K562 (cell line): ENCODE results near the gene PAAF1. TPM values are rescaled to one million over a fixed set of nuclear protein-coding genes. Genes with fewer than 3 reads are reported as not detected.

Source experiments
- BRD4 ChIP-seq: fragments of 200-600 bp; sonication (generic); IDR thresholded peaks from 2 replicates; pipeline ENCODE4 v1.6.1; 2017; ENCODE audit warnings: inconsistent platforms
- E2F3 ChIP-seq: fragments of 250-450 bp; sonication (Bioruptor Pico); IDR thresholded peaks from 2 replicates; pipeline ENCODE4 v1.4.0; 2020; ENCODE audit warnings: mild to moderate bottlenecking
- ETS1 ChIP-seq: conservative IDR thresholded peaks from 2 replicates; pipeline ENCODE4 v1.6.1; 2011; ENCODE audit warnings: low read depth, mild to moderate bottlenecking, low read length; ENCODE audit not compliant: control insufficient read depth
- GTF2B ChIP-seq: IDR thresholded peaks from 2 replicates; pipeline ENCODE4 v1.6.1; 2011; ENCODE audit not compliant: insufficient read length; ENCODE audit errors: extremely low read depth
- HDAC2 ChIP-seq: fragments of 450-650 bp; IDR thresholded peaks from 2 replicates; pipeline ENCODE4 v1.6.1; 2016; ENCODE audit warnings: mild to moderate bottlenecking
- HMGXB4 ChIP-seq: sonication (generic); formaldehyde crosslinking; IDR thresholded peaks from 2 replicates; pipeline ENCODE4 v1.8.1; 2023; ENCODE audit warnings: mild to moderate bottlenecking, missing genetic modification reagents
- MXI1 ChIP-seq: IDR thresholded peaks from 2 replicates; pipeline ENCODE4 v1.6.1; 2011; ENCODE audit warnings: low read depth, mild to moderate bottlenecking, improper control_type of control experiment, low read length
- NR2F6 ChIP-seq: fragments of 450-650 bp; formaldehyde crosslinking; IDR thresholded peaks from 2 replicates; pipeline ENCODE4 v1.4.0; 2020; ENCODE audit warnings: mild to moderate bottlenecking
- PRPF4 ChIP-seq: fragments of 200-400 bp; formaldehyde crosslinking; IDR thresholded peaks from one replicate; pipeline ENCODE4 v1.6.1; 2017; ENCODE audit warnings: low read length, low read depth, mild to moderate bottlenecking; ENCODE audit not compliant: insufficient read depth, poor library complexity, severe bottlenecking
- RBM25 ChIP-seq: fragments of 200-400 bp; formaldehyde crosslinking; IDR thresholded peaks from 2 replicates; pipeline ENCODE4 v1.6.1; 2018; ENCODE audit warnings: low read length, low read depth, moderate library complexity; ENCODE audit not compliant: severe bottlenecking
- SLC30A9 ChIP-seq: fragments of 250-450 bp; sonication (Bioruptor Pico); IDR thresholded peaks from 2 replicates; pipeline ENCODE4 v1.8.0; 2022; ENCODE audit warnings: mild to moderate bottlenecking, moderate library complexity
- SMARCE1 ChIP-seq: fragments of 450-650 bp; IDR thresholded peaks from 2 replicates; pipeline ENCODE4 v1.7.1; 2016; ENCODE audit warnings: mild to moderate bottlenecking
- ZC3H8 ChIP-seq: fragments of 450-650 bp; IDR thresholded peaks from 2 replicates; pipeline ENCODE4 v1.6.1; 2017
- ZNF511 ChIP-seq: sonication (generic); formaldehyde crosslinking; IDR thresholded peaks from 2 replicates; pipeline ENCODE4 v1.8.0; 2022; ENCODE audit warnings: mild to moderate bottlenecking, missing genetic modification reagents
- ZNF717 ChIP-seq: fragments of 250-450 bp; sonication (Bioruptor Pico); IDR thresholded peaks from 2 replicates; pipeline ENCODE4 v1.5.0; 2021
- polyA plus RNA-seq, 8 experiments: library from polyadenylated mRNA; depleted of rRNA in 4 of 8; stranded (reverse) in 5 of 8; unstranded in 3 of 8; fragments of >200 nt; fragmentation: Nextera tagmentation in 2 of 8; fragmentation: Illumina TruSeq in 1 of 8; extraction: Ambion mirVana in 2 of 8; extraction: Trizol in 1 of 8; gene quantifications; 2 replicates each; pipeline versions ENCODE4 v1.2.1 to v1.2.3, GENCODE V29; 2011 to 2014; ENCODE audit warnings: inconsistent platforms in 1 of 8, missing spikeins in 1 of 8
- total RNA-seq, 7 experiments: library from RNA; depleted of rRNA in 6 of 7; stranded (reverse); fragments of >200 nt in 6 of 7; fragmentation: Illumina TruSeq in 2 of 7; extraction: Trizol in 2 of 7; gene quantifications; 2 replicates each; pipeline versions ENCODE4 v1.2.1 to v1.2.3, GENCODE V29; 2011 to 2021; ENCODE audit warnings: low replicate concordance in 1 of 7
- TF ChIP-seq, protein P1 (sequence below): fragments of 450-650 bp; formaldehyde crosslinking; IDR thresholded peaks from 2 replicates; pipeline ENCODE4 v1.4.0; 2022; ENCODE audit warnings: missing genetic modification characterization
- TF ChIP-seq, protein P2 (sequence below): fragments of 250-450 bp; sonication (Bioruptor Pico); IDR thresholded peaks from 2 replicates; pipeline ENCODE4 v1.5.0; 2020; ENCODE audit warnings: mild to moderate bottlenecking, borderline replicate concordance

PAAF1 gene
- total and polyA plus RNA-seq, 9 of the 15 experiments (the other 6 are each of a cell fraction or from before 2014, with no cell fraction given), result 13.5 to 78.6 (median 23.3) TPM

GRCh38 chr11:73851046-73851764, 25.6 kb upstream of the PAAF1 start (continued):
- TF ChIP-seq, protein P1, sequence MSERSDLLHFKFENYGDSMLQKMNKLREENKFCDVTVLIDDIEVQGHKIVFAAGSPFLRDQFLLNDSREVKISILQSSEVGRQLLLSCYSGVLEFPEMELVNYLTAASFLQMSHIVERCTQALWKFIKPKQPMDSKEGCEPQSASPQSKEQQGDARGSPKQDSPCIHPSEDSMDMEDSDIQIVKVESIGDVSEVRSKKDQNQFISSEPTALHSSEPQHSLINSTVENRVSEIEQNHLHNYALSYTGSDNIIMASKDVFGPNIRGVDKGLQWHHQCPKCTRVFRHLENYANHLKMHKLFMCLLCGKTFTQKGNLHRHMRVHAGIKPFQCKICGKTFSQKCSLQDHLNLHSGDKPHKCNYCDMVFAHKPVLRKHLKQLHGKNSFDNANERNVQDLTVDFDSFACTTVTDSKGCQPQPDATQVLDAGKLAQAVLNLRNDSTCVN, result no peak
- TF ChIP-seq SLC30A9, result no peak
- no peak for TF ChIP-seq GTF2B
- peak; percentile 77; the same call in 1 of the 2 replicates for TF ChIP-seq HDAC2
- TF ChIP-seq, protein P2, sequence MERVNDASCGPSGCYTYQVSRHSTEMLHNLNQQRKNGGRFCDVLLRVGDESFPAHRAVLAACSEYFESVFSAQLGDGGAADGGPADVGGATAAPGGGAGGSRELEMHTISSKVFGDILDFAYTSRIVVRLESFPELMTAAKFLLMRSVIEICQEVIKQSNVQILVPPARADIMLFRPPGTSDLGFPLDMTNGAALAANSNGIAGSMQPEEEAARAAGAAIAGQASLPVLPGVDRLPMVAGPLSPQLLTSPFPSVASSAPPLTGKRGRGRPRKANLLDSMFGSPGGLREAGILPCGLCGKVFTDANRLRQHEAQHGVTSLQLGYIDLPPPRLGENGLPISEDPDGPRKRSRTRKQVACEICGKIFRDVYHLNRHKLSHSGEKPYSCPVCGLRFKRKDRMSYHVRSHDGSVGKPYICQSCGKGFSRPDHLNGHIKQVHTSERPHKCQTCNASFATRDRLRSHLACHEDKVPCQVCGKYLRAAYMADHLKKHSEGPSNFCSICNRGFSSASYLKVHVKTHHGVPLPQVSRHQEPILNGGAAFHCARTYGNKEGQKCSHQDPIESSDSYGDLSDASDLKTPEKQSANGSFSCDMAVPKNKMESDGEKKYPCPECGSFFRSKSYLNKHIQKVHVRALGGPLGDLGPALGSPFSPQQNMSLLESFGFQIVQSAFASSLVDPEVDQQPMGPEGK (CRISPR knock-in tag), result no peak
- TF ChIP-seq RBM25, result peak; percentile 94
- no peak for TF ChIP-seq MXI1
- TF ChIP-seq NR2F6 (CRISPR knock-in tag), result no peak
- TF ChIP-seq ZNF511, result no peak
- TF ChIP-seq SMARCE1, result no peak
- no peak for TF ChIP-seq ZC3H8
- TF ChIP-seq ZNF717 (CRISPR knock-in tag), result no peak
- TF ChIP-seq E2F3, result no peak
- no peak for TF ChIP-seq PRPF4
- no peak for TF ChIP-seq BRD4
- TF ChIP-seq HMGXB4 (CRISPR knock-in tag), result no peak
- TF ChIP-seq ETS1, result no peak
